Measurements from ENCODE around the gene MAGI2. TPM values are rescaled to one million over a fixed set of nuclear protein-coding genes. Genes with fewer than 3 reads are reported as not detected.
"Not testable (repeated sequence)": the region's sequence is repeated elsewhere in the genome, so short reads cannot be mapped to it uniquely, and the experiment has no call there.

MAGI2 gene
- total RNA-seq, 1 donor from 2014 or later: 11.4 TPM

DNA sequence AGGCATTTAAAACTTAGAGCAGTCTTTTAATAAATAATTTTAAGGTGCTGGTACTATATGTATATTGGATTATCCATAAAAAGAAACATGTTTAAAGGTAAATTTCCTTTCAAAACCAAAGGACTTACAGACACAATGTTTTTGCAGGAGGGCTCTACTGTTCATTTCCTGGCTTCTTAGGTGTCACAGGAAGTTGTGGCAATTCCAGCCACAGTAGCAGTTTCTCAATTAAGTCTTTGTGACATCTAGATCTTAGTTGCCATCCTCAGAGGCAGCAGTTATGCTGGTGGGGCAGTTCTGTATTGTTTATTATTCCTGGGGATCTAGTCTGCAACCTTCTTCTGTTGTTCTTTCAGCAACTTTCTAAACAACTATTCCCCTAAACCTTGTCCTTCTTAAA lies 460.1 kb downstream of the MAGI2 start:
- H3K27me3 Mint-ChIP-seq: no peaks in the 10 kb centered on the region
- DNase-seq (ENCODE audit: low spot score, unreplicated experiment): no peak
- no peak overlapping the region for H3K27ac Mint-ChIP-seq
- TF ChIP-seq, protein P1, sequence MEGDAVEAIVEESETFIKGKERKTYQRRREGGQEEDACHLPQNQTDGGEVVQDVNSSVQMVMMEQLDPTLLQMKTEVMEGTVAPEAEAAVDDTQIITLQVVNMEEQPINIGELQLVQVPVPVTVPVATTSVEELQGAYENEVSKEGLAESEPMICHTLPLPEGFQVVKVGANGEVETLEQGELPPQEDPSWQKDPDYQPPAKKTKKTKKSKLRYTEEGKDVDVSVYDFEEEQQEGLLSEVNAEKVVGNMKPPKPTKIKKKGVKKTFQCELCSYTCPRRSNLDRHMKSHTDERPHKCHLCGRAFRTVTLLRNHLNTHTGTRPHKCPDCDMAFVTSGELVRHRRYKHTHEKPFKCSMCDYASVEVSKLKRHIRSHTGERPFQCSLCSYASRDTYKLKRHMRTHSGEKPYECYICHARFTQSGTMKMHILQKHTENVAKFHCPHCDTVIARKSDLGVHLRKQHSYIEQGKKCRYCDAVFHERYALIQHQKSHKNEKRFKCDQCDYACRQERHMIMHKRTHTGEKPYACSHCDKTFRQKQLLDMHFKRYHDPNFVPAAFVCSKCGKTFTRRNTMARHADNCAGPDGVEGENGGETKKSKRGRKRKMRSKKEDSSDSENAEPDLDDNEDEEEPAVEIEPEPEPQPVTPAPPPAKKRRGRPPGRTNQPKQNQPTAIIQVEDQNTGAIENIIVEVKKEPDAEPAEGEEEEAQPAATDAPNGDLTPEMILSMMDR (IDR thresholded peaks at IDR 0.05; ENCODE audit: unreplicated experiment): no peak
- no peak overlapping the region for H3K4me3 Mint-ChIP-seq (ENCODE audit: low read depth)
- peaks cover 4% of the 10 kb centered on the region for H3K4me1 Mint-ChIP-seq (ENCODE audit: low read depth)
- H3K36me3 Mint-ChIP-seq (ENCODE audit: insufficient read depth): no peaks in the 10 kb centered on the region
- no peaks in the 10 kb centered on the region for H3K9me3 Mint-ChIP-seq (ENCODE audit: low read depth)

DNA sequence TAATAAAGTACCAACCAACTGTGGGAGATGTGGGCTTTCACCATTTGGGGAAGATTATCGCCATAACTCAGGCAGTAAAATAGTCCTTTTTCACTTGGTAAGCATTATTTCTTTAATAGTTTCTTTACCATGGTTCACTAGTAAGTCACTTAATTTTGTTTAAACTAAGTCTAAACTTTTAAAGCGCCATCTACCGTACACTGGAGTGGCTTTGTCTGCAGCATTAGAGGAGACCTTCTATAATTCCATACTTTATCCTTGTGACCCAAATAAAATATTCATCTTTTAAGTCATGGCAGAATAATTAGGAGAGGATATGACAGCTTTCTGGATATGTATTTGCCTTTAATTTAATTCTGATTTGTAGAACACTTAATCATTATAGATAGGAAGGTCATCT lies 468.0 kb downstream of the MAGI2 start:
- DNase-seq (ENCODE audit: low spot score, unreplicated experiment): no peak
- no peaks in the 10 kb centered on the region for H3K4me1 Mint-ChIP-seq (ENCODE audit: low read depth)
- TF ChIP-seq, protein P1 (IDR thresholded peaks at IDR 0.05; ENCODE audit: unreplicated experiment): no peak
- no peaks in the 10 kb centered on the region for H3K27me3 Mint-ChIP-seq
- H3K36me3 Mint-ChIP-seq (ENCODE audit: insufficient read depth): no peaks in the 10 kb centered on the region
- peaks cover 7% of the 10 kb centered on the region for H3K9me3 Mint-ChIP-seq (ENCODE audit: low read depth)
- no peak overlapping the region for H3K27ac Mint-ChIP-seq
- H3K4me3 Mint-ChIP-seq (ENCODE audit: low read depth): no peak overlapping the region

DNA sequence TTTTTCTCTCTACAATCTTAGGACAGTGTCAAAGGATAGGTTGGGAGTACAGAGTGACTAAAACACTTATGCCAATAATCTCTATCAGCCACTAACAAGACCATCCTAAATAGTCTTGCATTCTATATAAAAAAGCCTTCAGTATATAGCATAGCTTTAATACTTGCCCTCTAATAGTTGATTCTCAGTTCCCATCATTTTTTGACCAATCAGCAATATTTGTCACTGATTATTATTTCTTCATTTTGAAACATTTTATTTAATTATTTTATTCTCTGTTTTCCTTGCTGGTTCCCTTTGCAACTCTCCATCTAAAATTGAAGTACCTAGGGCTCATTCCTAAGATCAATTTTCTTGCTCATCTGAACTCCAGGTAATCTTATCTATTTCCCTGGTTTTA lies 470.0 kb downstream of the MAGI2 start:
- no peaks in the 10 kb centered on the region for H3K36me3 Mint-ChIP-seq (ENCODE audit: insufficient read depth)
- no peak for DNase-seq (ENCODE audit: low spot score, unreplicated experiment)
- H3K9me3 Mint-ChIP-seq (ENCODE audit: low read depth): peaks cover 7% of the 10 kb centered on the region
- H3K27me3 Mint-ChIP-seq: no peaks in the 10 kb centered on the region
- TF ChIP-seq, protein P1 (IDR thresholded peaks at IDR 0.05; ENCODE audit: unreplicated experiment): no peak
- H3K27ac Mint-ChIP-seq: no peak overlapping the region
- H3K4me1 Mint-ChIP-seq (ENCODE audit: low read depth): no peaks in the 10 kb centered on the region
- no peak overlapping the region for H3K4me3 Mint-ChIP-seq (ENCODE audit: low read depth)

DNA sequence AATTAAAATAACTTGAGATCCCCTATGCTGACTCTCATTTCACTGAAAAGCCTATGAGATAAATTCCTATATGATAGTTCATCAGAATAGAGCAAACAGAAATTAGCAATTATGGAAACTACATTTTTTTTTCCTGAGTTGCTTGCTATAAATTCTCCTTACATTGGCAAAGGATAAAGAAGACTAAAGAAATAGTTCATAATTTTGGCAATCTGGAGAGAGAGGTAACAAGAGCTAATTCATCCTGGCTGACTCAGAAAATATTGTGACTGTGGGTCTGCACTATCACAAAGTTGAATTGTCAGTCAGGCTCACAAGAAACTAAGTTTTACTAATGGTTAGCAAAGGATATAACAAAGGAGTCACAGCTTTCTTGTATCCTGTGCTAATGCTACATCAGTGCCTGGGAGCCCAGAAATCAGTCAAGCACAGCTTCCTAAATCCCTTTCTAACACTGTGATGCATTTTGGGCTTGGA lies 483.0 kb downstream of the MAGI2 start:
- Mint-ChIP-seq H3K27ac (no peak overlapping the region), H3K9me3 (ENCODE audit: low read depth) (peaks cover 4% of the 10 kb centered on the region), H3K27me3 (no peaks in the 10 kb centered on the region), H3K36me3 (ENCODE audit: insufficient read depth) (no peaks in the 10 kb centered on the region), H3K4me3 (ENCODE audit: low read depth) (no peak overlapping the region), H3K4me1 (ENCODE audit: low read depth) (peaks cover 1% of the 10 kb centered on the region)
- TF ChIP-seq, protein P1 (IDR thresholded peaks at IDR 0.05; ENCODE audit: unreplicated experiment): no peak
- DNase-seq (ENCODE audit: low spot score, unreplicated experiment): no peak

DNA sequence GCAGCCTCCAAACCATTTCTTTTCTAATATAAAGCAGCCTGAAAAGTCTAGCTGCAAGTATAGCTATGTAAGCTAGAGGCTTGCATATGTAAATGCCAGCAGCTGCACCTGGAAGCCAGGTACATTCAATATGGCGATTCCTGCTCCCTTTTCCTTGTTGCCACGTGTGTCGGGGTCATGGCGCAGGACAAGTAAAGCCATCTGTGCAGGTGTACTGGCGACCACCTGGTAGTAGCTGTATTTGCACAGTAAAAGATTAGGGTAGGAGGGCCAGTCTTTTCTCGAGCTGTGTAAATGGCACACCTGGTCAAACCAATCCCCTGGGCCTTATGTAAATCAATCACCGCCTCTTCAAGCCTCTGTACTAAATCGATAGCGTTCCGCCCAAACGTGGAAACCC lies 484.5 kb downstream of the MAGI2 start:
- no peak overlapping the region for H3K27ac Mint-ChIP-seq
- H3K27me3 Mint-ChIP-seq: no peaks in the 10 kb centered on the region
- TF ChIP-seq, protein P1 (IDR thresholded peaks at IDR 0.05; ENCODE audit: unreplicated experiment): no peak
- peaks cover 1% of the 10 kb centered on the region for H3K4me1 Mint-ChIP-seq (ENCODE audit: low read depth)
- DNase-seq (ENCODE audit: low spot score, unreplicated experiment): no peak
- H3K4me3 Mint-ChIP-seq (ENCODE audit: low read depth): no peak overlapping the region
- H3K36me3 Mint-ChIP-seq (ENCODE audit: insufficient read depth): no peaks in the 10 kb centered on the region
- peaks cover 4% of the 10 kb centered on the region for H3K9me3 Mint-ChIP-seq (ENCODE audit: low read depth)

DNA sequence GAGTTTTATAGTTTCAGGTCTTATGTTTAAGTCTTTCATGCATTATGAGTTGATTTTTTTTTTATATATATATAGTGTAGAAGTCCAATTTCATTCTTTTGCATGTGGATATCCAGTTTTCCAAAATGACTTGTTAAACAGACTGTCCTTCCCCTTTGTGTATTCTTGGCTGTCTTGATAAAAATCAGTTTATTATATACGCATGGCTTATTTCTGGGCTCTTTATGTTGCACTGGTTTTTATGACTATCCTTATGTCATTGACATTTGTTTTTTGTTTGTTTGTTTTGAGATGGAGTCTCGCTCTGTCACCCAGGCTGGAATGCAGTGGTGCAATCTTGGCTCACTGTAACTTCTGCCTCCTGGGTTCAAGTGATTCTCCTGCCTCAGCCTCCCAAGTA lies 485.9 kb downstream of the MAGI2 start:
- H3K27ac Mint-ChIP-seq; H3K9me3 Mint-ChIP-seq (ENCODE audit: low read depth); H3K4me1 Mint-ChIP-seq (ENCODE audit: low read depth); H3K27me3 Mint-ChIP-seq; H3K4me3 Mint-ChIP-seq (ENCODE audit: low read depth); H3K36me3 Mint-ChIP-seq (ENCODE audit: insufficient read depth); DNase-seq (ENCODE audit: low spot score, unreplicated experiment): not testable (repeated sequence)
